Neuron (in vitro differentiated cells): Measurements from ENCODE around the gene TTYH3.

Experiments
- H2AFZ ChIP-seq: one replicate; pipeline ENCODE4 v1.6.1; 2013; ENCODE audit warnings: low read depth, mild to moderate bottlenecking, inconsistent platforms, low read length, moderate library complexity
- H3K27me3 ChIP-seq: one replicate; pipeline ENCODE4 v1.6.1; 2013; ENCODE audit warnings: low read length; ENCODE audit not compliant: insufficient read depth
- H3K36me3 ChIP-seq: one replicate; pipeline ENCODE4 v1.6.1; 2013; ENCODE audit warnings: low read length; ENCODE audit not compliant: insufficient read depth
- H3K4me1 ChIP-seq: one replicate; pipeline ENCODE4 v1.6.1; 2013; ENCODE audit warnings: low read length; ENCODE audit not compliant: insufficient read depth
- H3K4me3 ChIP-seq: 2 replicates; pipeline ENCODE4 v1.5.1; 2013; ENCODE audit warnings: mild to moderate bottlenecking, low read length, moderate library complexity
- H3K9me3 ChIP-seq: one replicate; pipeline ENCODE4 v1.6.1; 2013; ENCODE audit warnings: low read length

Gene TTYH3

GRCh38 chr7:2638224-2638991 is 6.6 kb downstream of the TTYH3 start:
- no peaks in the 10 kb centered on the region for H3K9me3 ChIP-seq

GRCh38 chr7:2639181-2639681 is 7.4 kb downstream of the TTYH3 start:
- Histone ChIP-seq H3K27me3 (no peaks in the 10 kb centered on the region), H3K9me3 (no peaks in the 10 kb centered on the region), H3K4me1 (peaks cover 44% of the 10 kb centered on the region), H3K36me3 (no peaks in the 10 kb centered on the region), H2AFZ (no peak overlapping the region), H3K4me3 (no peak overlapping the region)

More at GRCh38 chr7:2638224-2638991, 6.6 kb downstream of the TTYH3 start:
- no peak overlapping the region for H2AFZ ChIP-seq
- no peaks in the 10 kb centered on the region for H3K27me3 ChIP-seq
- no peak overlapping the region for H3K4me3 ChIP-seq
- no peaks in the 10 kb centered on the region for H3K36me3 ChIP-seq
- H3K4me1 ChIP-seq = peaks cover 44% of the 10 kb centered on the region

DNA sequence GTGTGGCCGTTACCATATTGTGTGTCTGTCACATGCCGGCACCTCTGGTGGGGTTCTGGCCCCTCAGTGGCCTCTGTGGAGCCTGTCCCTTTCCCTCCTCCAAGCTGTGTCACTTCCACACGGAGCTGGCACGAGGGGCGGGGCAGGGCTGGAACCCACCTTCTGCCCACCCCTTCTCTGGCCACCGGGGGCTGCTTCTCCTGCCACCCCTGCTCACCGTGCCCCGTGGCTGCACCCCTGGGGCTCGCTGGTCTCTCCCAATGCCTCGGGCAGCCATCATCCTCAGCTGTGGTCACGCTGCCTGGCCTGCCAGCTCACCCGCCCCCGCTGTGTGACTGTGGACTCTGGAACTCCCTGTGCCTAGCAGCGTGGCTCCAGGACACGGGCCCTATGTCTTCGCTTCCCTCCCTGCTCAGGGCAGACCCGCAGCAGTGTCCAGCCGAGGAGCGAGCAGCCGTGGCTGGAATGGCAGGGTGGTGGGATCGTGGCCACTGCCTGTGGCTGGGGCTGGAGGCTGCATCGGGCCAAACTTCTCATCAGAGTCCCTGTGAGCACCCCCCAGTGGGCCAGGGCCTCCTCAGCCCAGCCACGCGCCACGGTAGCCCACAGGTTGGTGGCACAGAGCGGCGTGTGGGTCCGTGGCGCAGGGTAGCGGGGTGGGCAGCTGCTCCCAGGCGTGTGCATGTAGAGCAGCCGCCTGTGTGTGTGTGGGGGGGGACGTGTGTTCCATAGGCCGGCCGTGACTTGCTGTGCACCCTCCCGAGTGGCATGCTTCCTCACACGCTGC is 8.1 kb downstream of the TTYH3 start:
- Histone ChIP-seq H3K36me3 (no peaks in the 10 kb centered on the region), H3K4me3 (no peak overlapping the region), H3K9me3 (no peaks in the 10 kb centered on the region), H3K4me1 (peaks cover 45% of the 10 kb centered on the region), H3K27me3 (no peaks in the 10 kb centered on the region), H2AFZ (no peak overlapping the region)

- Histone ChIP-seq H2AFZ (no peak overlapping the region), H3K27me3 (no peaks in the 10 kb centered on the region), H3K36me3 (no peaks in the 10 kb centered on the region), H3K4me1 (peaks cover 47% of the 10 kb centered on the region), H3K9me3 (no peaks in the 10 kb centered on the region), H3K4me3 (no peak overlapping the region)
These were observed 8.7 kb downstream of the TTYH3 start for GRCh38 chr7:2640482-2640830.

- no peak overlapping the region for H3K4me3 ChIP-seq
These were observed 9.1 kb downstream of the TTYH3 start for GRCh38 chr7:2640846-2641316.

GRCh38 chr7:2641406-2642393 is 9.9 kb downstream of the TTYH3 start:
- H2AFZ ChIP-seq = no peak overlapping the region
- H3K4me1 ChIP-seq = peaks cover 46% of the 10 kb centered on the region
- H3K36me3 ChIP-seq = no peaks in the 10 kb centered on the region
- H3K27me3 ChIP-seq = no peaks in the 10 kb centered on the region
- H3K9me3 ChIP-seq = no peaks in the 10 kb centered on the region
- H3K4me3 ChIP-seq = no peak overlapping the region

More at GRCh38 chr7:2640846-2641316, 9.1 kb downstream of the TTYH3 start:
- Histone ChIP-seq H3K36me3 (no peaks in the 10 kb centered on the region), H2AFZ (no peak overlapping the region), H3K9me3 (no peaks in the 10 kb centered on the region), H3K4me1 (peaks cover 50% of the 10 kb centered on the region), H3K27me3 (no peaks in the 10 kb centered on the region)

- no peaks in the 10 kb centered on the region for H3K9me3 ChIP-seq
These were observed 11.8 kb downstream of the TTYH3 start for GRCh38 chr7:2643386-2644219.

DNA sequence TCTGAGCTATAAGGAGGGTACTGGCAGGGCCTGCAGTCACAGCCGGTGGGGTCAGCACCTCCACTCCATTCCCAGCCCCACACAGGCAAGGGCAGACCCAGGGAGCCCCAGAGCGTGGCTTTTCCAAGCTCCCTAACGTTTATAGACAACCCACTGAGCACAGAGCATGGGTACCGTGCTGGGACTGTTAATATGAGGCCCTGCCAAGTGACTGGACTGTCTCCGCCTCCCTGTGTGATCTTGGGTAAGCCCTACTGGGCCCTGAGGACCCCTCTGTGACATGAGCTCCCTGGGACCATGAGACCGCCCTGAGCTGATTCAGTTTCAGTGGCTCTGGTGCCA is 12.4 kb downstream of the TTYH3 start:
- peaks cover 46% of the 10 kb centered on the region for H3K4me1 ChIP-seq
- no peaks in the 10 kb centered on the region for H3K27me3 ChIP-seq
- H2AFZ ChIP-seq = no peak overlapping the region
- H3K4me3 ChIP-seq = no peak overlapping the region
- H3K36me3 ChIP-seq = peaks cover 19% of the 10 kb centered on the region
- no peaks in the 10 kb centered on the region for H3K9me3 ChIP-seq

More at GRCh38 chr7:2643386-2644219, 11.8 kb downstream of the TTYH3 start:
- Histone ChIP-seq H3K27me3 (no peaks in the 10 kb centered on the region), H3K4me1 (peaks cover 46% of the 10 kb centered on the region), H2AFZ (no peak overlapping the region), H3K4me3 (no peak overlapping the region), H3K36me3 (peaks cover 16% of the 10 kb centered on the region)

DNA sequence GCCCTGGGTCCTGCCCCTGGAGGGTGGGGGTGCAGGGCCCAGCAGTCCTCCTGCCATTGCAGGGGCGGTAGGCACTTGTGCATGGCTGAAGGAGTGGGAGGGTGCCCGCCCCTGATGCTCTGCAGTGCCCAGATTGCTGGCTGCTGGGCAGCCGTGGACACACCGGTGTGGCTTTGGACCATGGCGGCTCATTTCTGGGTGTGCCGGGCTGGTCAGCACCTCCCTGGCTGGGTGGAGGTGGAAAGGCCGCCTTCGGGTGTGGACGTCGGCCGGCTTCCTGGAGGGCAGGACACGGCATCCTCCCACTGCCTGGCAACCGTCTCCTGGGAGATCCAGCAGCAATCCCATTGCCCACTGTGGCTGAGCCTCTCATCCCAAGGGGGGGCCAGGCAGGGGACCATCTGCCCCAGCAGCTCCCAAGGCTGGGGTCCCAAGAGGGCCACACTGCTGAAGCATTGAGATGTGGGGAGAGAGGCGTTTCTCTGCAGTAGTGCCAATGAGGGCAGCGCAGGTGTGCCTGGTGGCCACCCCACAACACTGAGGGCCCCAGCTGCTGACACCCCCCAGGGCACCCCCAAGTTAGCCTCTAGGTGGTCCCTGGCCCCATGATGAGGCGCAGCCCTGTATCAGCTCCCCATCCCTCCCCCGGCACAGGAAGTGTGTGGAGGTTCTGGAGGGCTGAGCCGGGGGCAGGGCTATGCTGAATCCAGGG is 12.9 kb downstream of the TTYH3 start:
- no peaks in the 10 kb centered on the region for H3K9me3 ChIP-seq
- H3K36me3 ChIP-seq = peaks cover 25% of the 10 kb centered on the region
- H3K4me3 ChIP-seq = no peak overlapping the region
- H3K4me1 ChIP-seq = peaks cover 46% of the 10 kb centered on the region
- H2AFZ ChIP-seq = no peak overlapping the region
- H3K27me3 ChIP-seq = no peaks in the 10 kb centered on the region

DNA sequence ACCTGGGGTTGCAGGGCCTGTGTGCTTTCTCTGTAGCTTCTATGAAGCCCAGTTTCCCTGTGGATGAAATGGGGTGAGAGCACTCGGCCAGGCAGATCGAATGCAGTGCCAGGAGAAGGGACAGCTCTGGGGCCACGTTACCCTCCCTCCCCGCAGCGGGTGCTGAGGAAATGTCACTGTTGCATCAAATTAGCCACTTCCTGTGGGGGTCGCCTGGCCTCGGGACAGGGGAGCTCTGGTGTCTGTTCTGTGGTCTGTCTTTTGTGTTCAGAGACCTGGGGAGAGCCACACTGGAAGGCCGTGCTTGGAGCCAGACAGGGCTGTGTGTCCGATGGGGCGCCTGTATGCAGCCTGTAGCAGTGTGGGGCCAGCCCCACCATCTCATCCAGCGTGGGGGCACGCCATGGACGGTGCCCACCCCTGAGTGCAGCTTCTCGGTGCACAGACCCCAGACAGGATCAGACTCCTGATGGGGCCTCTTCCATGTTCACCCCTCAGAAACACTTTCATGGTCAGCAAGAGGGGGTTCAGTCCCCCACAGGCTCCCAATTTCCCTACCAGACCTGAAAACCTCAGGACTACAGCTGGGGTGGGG is 13.6 kb downstream of the TTYH3 start:
- peaks cover 28% of the 10 kb centered on the region for H3K36me3 ChIP-seq
- H3K27me3 ChIP-seq = no peaks in the 10 kb centered on the region
- peaks cover 43% of the 10 kb centered on the region for H3K4me1 ChIP-seq
- H2AFZ ChIP-seq = no peak overlapping the region
- H3K9me3 ChIP-seq = no peaks in the 10 kb centered on the region
- H3K4me3 ChIP-seq = no peak overlapping the region

DNA sequence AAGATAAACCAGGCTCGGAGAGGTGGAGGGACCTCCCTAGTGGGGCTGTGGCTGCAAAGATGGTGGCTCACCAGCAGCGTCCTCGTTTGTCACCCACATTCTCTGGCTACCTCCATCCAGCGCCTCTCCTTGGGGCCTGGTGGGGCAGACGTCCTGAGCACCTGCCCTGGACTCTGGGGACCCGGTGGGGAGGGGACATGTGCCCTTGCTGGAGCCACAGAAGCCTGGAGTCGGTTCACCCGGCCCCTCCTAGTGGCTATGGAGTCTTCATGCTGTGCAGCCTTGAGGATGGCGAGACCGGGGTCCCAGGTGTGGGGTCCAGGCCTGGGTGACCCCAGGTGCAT is 14.5 kb downstream of the TTYH3 start:
- Histone ChIP-seq H3K4me3 (no peak overlapping the region), H3K9me3 (no peaks in the 10 kb centered on the region), H3K4me1 (peaks cover 34% of the 10 kb centered on the region), H3K27me3 (no peaks in the 10 kb centered on the region), H3K36me3 (peaks cover 32% of the 10 kb centered on the region), H2AFZ (no peak overlapping the region)
